HG03139 (cell line): ENCODE results near the gene POLR2C.
A peak's percentile ranks its signal among the peaks of the same experiment; 100 is the strongest.

Experiments used
- ATAC-seq: cut with Tn5 transposase; IDR thresholded peaks from one replicate; pipeline ENCODE4 v1.9.1; 2021; ENCODE audit not compliant: unreplicated experiment

POLR2C gene

GRCh38 chr16:57447186-57447962, 15.1 kb upstream of the POLR2C start, which contains the start of the genes CIAPIN1 and COQ9:
CIAPIN1 (minus strand) TSS chr16:57447385; CDS start chr16:57440928, 6,457 bp downstream.
COQ9 (plus strand) TSS chr16:57447479; CDS start chr16:57447506, 27 bp downstream.
- ATAC-seq: peak; percentile 99

- no peak for ATAC-seq
Observed at GRCh38 chr16:57452021-57452420, 10.5 kb upstream of the POLR2C start.

DNA sequence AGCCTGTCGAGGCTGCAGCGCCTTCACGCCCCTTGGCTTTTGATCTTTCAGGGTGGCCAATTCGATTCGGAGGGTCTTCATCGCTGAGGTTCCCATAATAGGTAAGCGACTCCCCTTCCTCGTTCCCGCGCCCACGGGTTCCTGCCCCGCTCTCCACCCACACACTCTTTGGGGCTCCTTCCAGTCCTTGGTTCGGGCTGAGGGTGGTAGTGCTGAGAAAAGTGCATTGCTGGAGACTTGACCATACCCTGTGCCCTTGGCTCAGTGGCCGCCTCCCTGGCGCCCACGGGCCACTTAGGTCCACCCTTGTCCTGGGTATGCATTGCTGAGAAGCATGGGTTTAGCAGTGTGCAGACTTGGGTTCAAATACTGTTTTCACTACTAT, 491 bp downstream of the POLR2C start:
- ATAC-seq: no peak

DNA sequence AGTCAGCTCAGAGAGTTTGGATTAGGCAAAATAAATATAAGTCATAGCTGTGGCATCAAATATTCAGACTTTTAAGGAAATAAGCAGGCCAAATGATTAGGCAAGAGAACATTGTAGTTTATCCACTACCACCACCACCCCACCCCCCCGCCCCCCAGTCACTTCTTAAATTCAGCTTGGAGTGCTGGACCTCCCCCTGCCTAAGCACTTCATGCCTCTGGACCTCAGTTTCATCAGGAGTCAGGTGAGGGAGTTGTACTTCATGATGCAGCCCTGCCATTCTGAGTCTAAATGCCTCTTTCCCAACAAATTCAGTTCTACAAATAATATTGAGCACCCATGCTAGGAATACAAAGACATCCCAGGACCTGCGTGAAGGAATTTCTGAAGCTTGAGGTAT, 2.0 kb downstream of the POLR2C start:
- no peak for ATAC-seq

DNA sequence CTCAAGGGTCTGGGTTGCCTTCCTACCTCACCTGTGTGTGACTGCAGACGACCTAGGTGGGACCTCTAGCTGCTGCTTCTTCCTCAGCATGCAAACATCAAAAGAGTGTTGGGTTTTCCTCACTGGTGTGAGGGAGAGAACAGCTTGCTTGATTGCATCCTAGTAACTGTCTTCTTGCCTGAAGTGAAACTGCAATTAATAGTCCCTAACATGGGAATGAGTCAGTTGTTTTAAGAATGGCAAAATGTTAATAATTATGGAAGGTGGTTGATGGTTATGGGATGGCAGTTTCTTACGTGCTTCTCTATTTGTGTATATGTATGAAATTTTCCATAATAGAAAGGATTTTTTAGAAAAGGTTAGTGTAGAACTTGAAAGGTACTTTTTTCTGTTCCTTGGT, 5.9 kb downstream of the POLR2C start:
- ATAC-seq: no peak

- no peak for ATAC-seq
Observed at GRCh38 chr16:57469046-57469445, 6.6 kb downstream of the POLR2C start.

- ATAC-seq: no peak
Observed at GRCh38 chr16:57469917-57470470, 7.5 kb downstream of the POLR2C start.

DNA sequence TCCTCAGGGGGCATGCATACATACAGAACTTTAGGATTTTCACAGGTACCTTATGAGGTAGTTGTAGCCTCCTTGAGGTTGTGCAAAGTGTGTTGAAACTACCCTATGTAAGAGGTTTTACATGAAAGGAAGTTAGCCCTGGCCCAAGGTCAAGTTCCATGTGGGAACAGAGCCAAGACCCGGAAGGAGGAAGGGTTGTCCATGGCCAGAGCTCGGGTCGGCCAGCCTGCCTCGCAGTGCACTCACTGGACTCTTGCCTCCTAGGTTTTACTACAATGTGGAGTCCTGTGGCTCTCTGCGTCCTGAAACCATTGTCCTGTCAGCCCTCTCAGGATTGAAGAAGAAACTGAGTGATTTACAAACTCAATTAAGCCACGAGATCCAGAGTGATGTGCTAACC, 8.2 kb downstream of the POLR2C start:
- no peak for ATAC-seq

DNA sequence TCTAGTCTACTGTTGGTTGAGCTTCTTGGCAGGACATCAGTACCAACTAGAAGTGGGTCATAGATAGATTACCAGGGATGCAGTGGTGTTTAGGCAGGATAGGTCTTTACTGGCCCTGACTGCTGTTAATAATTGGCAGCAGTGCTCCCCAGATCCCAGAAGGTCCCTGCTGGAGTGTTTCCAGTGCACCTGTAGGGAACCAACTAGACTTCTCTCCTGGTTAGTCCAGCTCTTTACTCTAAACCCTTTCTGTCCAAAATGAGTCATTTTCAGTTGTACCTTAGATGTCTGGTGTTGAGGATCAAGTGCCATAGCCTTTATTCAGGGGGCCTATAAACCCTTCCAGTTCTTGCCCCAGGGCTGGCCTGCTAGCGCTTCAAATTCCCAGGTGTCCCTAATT, 8.7 kb downstream of the POLR2C start:
- no peak for ATAC-seq

- no peak for ATAC-seq
Observed at GRCh38 chr16:57471852-57472664, 9.6 kb downstream of the POLR2C start.

DNA sequence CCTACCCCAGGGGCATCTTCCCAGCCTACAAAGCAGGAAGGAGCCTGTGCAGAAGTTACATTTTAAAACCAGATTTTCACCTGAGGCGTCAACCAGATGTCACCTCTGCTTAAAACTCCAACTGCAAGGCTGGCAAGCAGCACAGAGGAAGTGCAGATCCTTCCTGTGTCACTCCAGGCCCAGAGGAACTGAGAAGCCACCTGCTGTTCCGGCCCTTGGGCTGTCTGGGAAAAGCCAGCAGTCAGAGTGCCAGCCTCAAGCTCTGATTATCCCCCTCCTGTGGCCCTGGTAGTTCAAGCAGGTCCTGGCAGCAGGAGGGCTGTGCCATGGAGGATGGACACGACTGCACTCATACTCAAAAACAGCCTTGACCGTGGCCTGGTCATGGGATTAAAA, 10.2 kb downstream of the POLR2C start:
- ATAC-seq: no peak

- no peak for ATAC-seq
Observed at GRCh38 chr16:57473176-57473840, 10.8 kb downstream of the POLR2C start.

- no peak for ATAC-seq
Observed at GRCh38 chr16:57473906-57474305, 11.4 kb downstream of the POLR2C start.

DNA sequence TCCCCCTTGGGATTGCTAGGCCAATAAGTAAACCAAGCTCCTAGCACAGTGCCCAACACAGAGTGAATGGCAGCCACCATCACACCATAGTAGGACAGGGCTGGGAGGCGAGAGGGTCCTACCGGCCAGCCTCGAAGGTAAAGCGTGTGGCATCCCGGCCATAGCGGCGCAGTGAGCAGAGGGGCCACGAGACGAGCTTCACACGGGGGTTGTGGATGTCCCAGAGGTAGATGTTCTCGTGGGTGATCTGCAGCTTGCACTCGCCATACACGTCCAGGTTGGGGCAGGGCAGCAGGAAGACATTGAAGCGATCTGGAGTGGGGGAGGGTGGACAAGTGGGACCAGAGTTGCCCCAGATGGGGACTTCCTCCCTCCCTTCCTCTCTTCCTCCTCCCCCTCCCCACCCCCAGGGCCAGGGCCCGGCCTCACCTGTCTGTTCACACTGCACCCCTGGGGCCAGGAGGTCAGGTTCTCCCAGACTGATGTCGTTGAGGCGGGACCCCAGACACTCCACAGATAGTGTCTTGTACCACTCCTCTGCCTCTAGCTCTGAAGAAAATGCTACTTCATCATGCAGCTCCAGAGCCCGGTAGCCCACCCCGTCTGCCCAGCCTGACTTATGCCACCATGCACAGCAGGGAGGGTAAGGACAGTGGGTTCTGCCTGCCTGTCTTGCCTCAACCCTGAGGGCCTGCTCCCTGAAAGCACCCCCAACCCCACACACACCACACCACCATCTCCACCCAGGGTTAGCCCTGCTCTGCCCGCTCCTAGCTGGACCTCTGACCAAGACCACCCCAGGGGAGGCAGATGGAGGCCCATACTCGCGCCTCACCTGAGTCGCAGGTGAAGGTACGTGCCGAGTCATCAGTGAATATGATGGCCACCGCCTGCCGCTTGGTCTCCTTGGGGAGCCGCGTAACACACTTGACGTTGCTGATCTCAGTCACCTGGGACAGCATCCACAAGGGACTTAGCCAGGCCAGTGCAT, 12.5 kb downstream of the POLR2C start:
- no peak for ATAC-seq

DNA sequence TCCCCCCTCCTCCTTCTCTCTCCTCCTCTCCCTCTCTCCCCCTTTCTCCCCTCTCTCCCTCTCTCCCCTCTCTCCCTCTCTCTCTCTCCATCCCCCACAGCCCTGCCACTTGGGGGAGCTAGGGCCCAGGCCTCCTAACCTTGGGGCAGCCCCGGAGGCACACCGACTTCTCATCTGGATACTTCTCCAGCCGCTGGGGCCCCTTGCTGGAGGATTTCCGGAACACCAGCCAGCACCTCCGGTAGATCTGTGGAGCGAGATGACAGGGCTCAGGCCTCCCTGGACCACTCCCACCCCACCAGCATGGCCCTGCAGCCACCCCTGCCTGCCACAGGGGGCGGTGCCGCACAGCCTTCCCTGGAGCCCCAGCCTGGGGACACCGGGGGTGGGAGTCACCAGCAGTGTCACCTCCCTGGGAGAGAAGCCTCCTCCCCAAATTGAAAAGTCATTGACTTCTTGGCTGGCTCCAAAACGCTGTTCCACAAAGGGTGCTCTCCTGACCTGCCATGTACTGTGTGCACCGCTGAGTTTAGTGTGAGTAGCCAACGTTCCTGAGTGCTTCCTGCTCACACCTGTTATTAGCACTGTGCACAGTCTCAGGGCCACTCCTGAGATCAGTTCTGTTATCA, 13.3 kb downstream of the POLR2C start:
- peak; percentile 78 for ATAC-seq

DNA sequence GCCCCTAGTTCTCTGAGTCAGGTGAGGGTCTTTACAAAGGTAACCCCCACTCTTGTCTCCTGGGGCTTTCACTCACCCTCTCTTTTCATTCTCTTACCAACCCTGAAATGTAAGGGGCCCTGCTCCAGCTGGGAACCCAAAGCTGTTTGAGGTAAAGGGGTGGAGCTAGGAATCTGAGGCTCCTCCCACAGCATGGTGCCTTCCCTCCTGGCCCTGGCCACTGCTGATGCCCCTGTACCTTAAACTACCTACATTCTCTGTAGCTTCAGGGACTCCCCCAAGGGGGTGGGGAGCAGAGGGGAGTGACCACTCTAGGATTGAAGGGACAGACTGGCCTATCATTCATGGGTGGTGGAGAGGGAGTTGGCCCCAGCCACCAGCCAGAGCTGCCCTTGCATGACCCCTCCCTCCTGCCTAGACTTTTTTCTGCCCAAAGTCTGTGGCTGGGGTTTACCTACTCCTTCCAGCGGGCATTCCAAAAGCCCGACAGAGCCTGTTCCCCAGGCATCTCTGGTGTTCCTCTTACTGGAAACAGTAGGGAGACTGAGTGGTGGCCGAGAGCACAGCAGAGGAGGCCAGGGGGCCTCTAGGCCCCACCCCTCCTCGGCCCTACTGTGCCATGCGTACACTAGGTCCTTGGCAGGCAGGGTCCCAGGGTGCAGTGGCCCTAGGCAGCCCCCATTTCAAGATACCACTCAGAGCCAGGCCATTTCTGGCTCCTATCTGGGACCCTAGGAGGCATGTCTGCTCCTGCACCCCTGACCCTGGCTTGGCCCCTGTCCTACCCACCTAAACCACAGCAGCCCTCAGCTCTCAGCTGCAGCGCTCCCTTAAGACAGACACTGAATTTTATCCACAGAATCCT, 14.3 kb downstream of the POLR2C start:
- no peak for ATAC-seq

- ATAC-seq: no peak
Observed at GRCh38 chr16:57477531-57478202, 15.2 kb downstream of the POLR2C start.
